PC-3 (cell line): ENCODE results near the gene VASH2. TPM values are rescaled to one million over a fixed set of nuclear protein-coding genes. Genes with fewer than 3 reads are reported as not detected.

Experiments used
- ATAC-seq: fragments of 200-7000 bp; cut with Tn5 transposase; 2 replicates; pipeline ENCODE4 v1.9.1; 2020; ENCODE audit warnings: mild to moderate bottlenecking, moderate library complexity
- BruUV-seq: library from RNA; stranded (reverse); fragments of 400-500 nt; replicated peaks from 2 replicates; lab custom pipeline; 2021; lab: Mats Ljungman, UMichigan
- CTCF ChIA-PET: fragments of 300-600 bp; sonication (Branson Sonifier 250); formaldehyde crosslinking; loops from one replicate; lab custom pipeline; 2022; ENCODE audit warnings: antibody characterized with exemption; lab: Charles Lee
- POLR2A ChIA-PET: fragments of 300-600 bp; sonication (Branson Sonifier 250); formaldehyde crosslinking; loops from one replicate; lab custom pipeline; 2022; ENCODE audit warnings: antibody characterized with exemption; ENCODE audit not compliant: unreplicated experiment; lab: Charles Lee
- DNase-seq: peaks from one replicate; pipeline ENCODE4 v3.0.0-alpha.2; 2015
- H2AFZ ChIP-seq: fragments of 300-600 bp; sonication (generic); 2 replicates; pipeline ENCODE4 v1.6.0; 2016; ENCODE audit warnings: antibody characterized with exemption, low read length
- H3F3A ChIP-seq: fragments of 300-600 bp; sonication (generic); one replicate; pipeline ENCODE4 v1.6.0; 2017; ENCODE audit warnings: antibody characterized with exemption, low read length, control low read depth, mild to moderate bottlenecking; ENCODE audit not compliant: unreplicated experiment
- H3K27ac ChIP-seq: fragments of 300-600 bp; sonication (generic); 2 replicates; pipeline ENCODE4 v1.5.1; 2016; ENCODE audit warnings: mild to moderate bottlenecking, low read length
- H3K27me3 ChIP-seq: fragments of 300-600 bp; sonication (generic); 2 replicates; pipeline ENCODE4 v1.6.1; 2016; ENCODE audit warnings: low read length, mixed read lengths
- H3K36me3 ChIP-seq: fragments of 300-600 bp; sonication (generic); 2 replicates; pipeline ENCODE4 v1.6.1; 2016; ENCODE audit warnings: low read depth, mixed run types, low read length, mixed read lengths
- H3K4me1 ChIP-seq: fragments of 300-600 bp; sonication (generic); 2 replicates; pipeline ENCODE4 v1.5.1; 2016; ENCODE audit warnings: low read length; ENCODE audit not compliant: insufficient read depth
- H3K4me2 ChIP-seq: fragments of 300-600 bp; sonication (generic); 2 replicates; pipeline ENCODE4 v1.6.0; 2016; ENCODE audit warnings: low read length
- H3K4me3 ChIP-seq: fragments of 300-600 bp; sonication (generic); 2 replicates; pipeline ENCODE4 v1.5.1; 2016; ENCODE audit warnings: mild to moderate bottlenecking, low read length, mixed read lengths
- H3K79me2 ChIP-seq: fragments of 300-600 bp; sonication (generic); 2 replicates; pipeline ENCODE4 v1.6.1; 2017; ENCODE audit warnings: low read length, mixed read lengths
- H3K9ac ChIP-seq: fragments of 300-600 bp; sonication (generic); 2 replicates; pipeline ENCODE4 v1.6.0; 2016; ENCODE audit warnings: mild to moderate bottlenecking, low read length
- H3K9me2 ChIP-seq: fragments of 300-600 bp; sonication (generic); replicated peaks from 2 replicates; pipeline ENCODE4 v1.6.1; 2016; ENCODE audit warnings: mixed run types, low read length, mixed read lengths
- H3K9me3 ChIP-seq: fragments of 300-600 bp; sonication (generic); 2 replicates; pipeline ENCODE4 v1.6.1; 2016; ENCODE audit warnings: low read length, mixed read lengths
- H4K20me1 ChIP-seq: fragments of 300-600 bp; sonication (generic); 2 replicates; pipeline ENCODE4 v1.6.1; 2016; ENCODE audit warnings: low read length, mixed read lengths
- EZH2 ChIP-seq: fragments of 300-600 bp; sonication (generic); IDR thresholded peaks from one replicate; pipeline ENCODE4 v1.6.1; 2017; ENCODE audit warnings: antibody characterized with exemption, mild to moderate bottlenecking, low read length; ENCODE audit not compliant: unreplicated experiment
- EZH2phosphoT487 ChIP-seq: fragments of 300-600 bp; sonication (generic); IDR thresholded peaks from 2 replicates; pipeline ENCODE4 v1.6.1; 2018; ENCODE audit warnings: mild to moderate bottlenecking, antibody characterized with exemption, low read length, borderline replicate concordance
- intact Hi-C: fragments of 100-400 bp; cut with micrococcal nuclease; formaldehyde crosslinking; loops from 2 replicates; pipeline ENCODE4 v1.9.0; 2023
- total RNA-seq: library from RNA; depleted of rRNA; stranded (reverse); fragments of >200 nt; gene quantifications from 2 replicates; pipeline ENCODE4 v1.2.3, GENCODE V29; 2014
- TF ChIP-seq, protein P1 (sequence below): fragments of 300-600 bp; sonication (generic); conservative IDR thresholded peaks from 2 replicates; pipeline ENCODE4 v1.5.1; 2017; ENCODE audit warnings: antibody characterized with exemption, low read depth, mild to moderate bottlenecking, low read length

VASH2 gene
- total RNA-seq, 1 experiment from 2014 or later: 4.7 TPM

DNA sequence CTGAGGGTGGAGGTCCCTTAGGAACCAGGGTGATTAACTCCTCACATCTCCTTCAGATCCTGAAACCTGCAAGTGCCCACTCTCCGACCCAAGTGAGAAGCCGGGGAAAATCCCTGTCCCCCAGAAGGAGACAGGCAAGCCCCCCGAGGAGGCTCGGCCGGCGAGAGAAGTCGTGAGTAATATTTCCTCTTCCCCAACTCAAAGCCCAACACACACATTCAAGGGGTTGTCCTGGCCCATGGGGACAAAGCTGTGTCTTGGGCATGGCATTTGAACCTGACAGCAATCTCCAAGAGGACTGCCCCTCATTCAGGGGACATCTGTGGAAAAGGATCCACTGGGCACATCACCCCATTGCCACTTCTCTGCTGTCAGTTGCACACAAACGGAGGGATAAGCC, 23.6 kb downstream of the VASH2 start:
- no peaks in the 10 kb centered on the region for H3F3A ChIP-seq
- H3K9me2 ChIP-seq: no peaks in the 10 kb centered on the region
- POLR2A ChIA-PET: no interaction called here
- no peak overlapping the region for H3K27ac ChIP-seq
- ATAC-seq (no peak), DNase-seq (no peak)
- TF ChIP-seq, protein P1, sequence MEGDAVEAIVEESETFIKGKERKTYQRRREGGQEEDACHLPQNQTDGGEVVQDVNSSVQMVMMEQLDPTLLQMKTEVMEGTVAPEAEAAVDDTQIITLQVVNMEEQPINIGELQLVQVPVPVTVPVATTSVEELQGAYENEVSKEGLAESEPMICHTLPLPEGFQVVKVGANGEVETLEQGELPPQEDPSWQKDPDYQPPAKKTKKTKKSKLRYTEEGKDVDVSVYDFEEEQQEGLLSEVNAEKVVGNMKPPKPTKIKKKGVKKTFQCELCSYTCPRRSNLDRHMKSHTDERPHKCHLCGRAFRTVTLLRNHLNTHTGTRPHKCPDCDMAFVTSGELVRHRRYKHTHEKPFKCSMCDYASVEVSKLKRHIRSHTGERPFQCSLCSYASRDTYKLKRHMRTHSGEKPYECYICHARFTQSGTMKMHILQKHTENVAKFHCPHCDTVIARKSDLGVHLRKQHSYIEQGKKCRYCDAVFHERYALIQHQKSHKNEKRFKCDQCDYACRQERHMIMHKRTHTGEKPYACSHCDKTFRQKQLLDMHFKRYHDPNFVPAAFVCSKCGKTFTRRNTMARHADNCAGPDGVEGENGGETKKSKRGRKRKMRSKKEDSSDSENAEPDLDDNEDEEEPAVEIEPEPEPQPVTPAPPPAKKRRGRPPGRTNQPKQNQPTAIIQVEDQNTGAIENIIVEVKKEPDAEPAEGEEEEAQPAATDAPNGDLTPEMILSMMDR: no peak
- TF ChIP-seq EZH2 (no peak), EZH2phosphoT487 (no peak)
- no peak overlapping the region for H3K4me3 ChIP-seq
- H3K4me1 ChIP-seq: 0 out of 2 replicates have a peak, but pooled peaks cover 7% of the 10 kb centered on the region
- H4K20me1 ChIP-seq: no peaks in the 10 kb centered on the region
- intact Hi-C loops: no loop called here
- H3K4me2 ChIP-seq: no peak overlapping the region
- H3K9me3 ChIP-seq: no peaks in the 10 kb centered on the region
- no peaks in the 10 kb centered on the region for H3K36me3 ChIP-seq
- no peaks in the 10 kb centered on the region for H3K79me2 ChIP-seq
- no peaks in the 10 kb centered on the region for H3K27me3 ChIP-seq
- no peak overlapping the region for H3K9ac ChIP-seq
- CTCF ChIA-PET: no interaction called here
- BruUV-seq: no TSS peak
- no peak overlapping the region for H2AFZ ChIP-seq

DNA sequence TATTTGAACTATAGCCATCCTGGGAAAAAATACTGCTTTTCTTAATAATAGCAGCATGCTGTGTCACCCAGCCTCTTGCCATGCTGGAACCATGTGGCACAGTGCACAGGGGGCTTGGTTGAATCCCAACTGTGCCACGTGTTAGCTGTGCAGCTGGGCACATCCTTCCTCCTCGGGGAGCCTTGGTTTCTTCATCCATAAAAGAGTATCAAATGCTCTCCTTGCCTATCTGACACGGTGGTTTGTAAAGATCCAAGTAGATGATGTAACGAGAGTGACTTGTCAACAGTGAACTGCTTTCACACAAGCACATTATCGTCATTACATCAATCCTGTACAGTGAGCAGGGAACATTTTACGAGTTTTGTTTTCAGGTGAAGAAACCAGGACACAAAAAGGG, 24.4 kb downstream of the VASH2 start:
- POLR2A ChIA-PET: no interaction called here
- H4K20me1 ChIP-seq: no peaks in the 10 kb centered on the region

More for the DNA sequence above, 24.4 kb downstream of the VASH2 start:
- no peaks in the 10 kb centered on the region for H3K36me3 ChIP-seq
- intact Hi-C loops: no loop called here
- CTCF ChIA-PET: no interaction called here
- H3K27me3 ChIP-seq: no peaks in the 10 kb centered on the region
- 0 out of 2 replicates have a peak, but pooled peaks cover 7% of the 10 kb centered on the region for H3K4me1 ChIP-seq
- H2AFZ ChIP-seq: no peak overlapping the region
- no peaks in the 10 kb centered on the region for H3K79me2 ChIP-seq
- H3K4me2 ChIP-seq: no peak overlapping the region
- no peaks in the 10 kb centered on the region for H3K9me3 ChIP-seq
- no peaks in the 10 kb centered on the region for H3F3A ChIP-seq
- ATAC-seq (no peak), DNase-seq (no peak)
- TF ChIP-seq EZH2phosphoT487 (no peak), EZH2 (no peak)
- TF ChIP-seq, protein P1: no peak
- H3K4me3 ChIP-seq: no peak overlapping the region
- H3K9me2 ChIP-seq: no peaks in the 10 kb centered on the region
- BruUV-seq: no TSS peak
- no peak overlapping the region for H3K27ac ChIP-seq
- no peak overlapping the region for H3K9ac ChIP-seq
